SK-N-SH treated with all-trans-retinoic acid at 6 μM for 48 hours (cell line): Measurements from ENCODE around the gene CDK15.

Experiments
- ATAC-seq: fragments of 200-7000 bp; cut with Tn5 transposase; 3 replicates; pipeline ENCODE4 v1.9.1; 2020; ENCODE audit warnings: mild to moderate bottlenecking, moderate library complexity
- ARNTL ChIP-seq: fragments of 450-650 bp; formaldehyde crosslinking; IDR thresholded peaks from 2 replicates; pipeline ENCODE4 v1.5.0; 2020; ENCODE audit warnings: low read depth, mild to moderate bottlenecking, moderate library complexity, borderline replicate concordance
- BACH2 ChIP-seq: fragments of 250-450 bp; sonication (Bioruptor Pico); IDR thresholded peaks from 2 replicates; pipeline ENCODE4 v1.9.0; 2021; ENCODE audit warnings: mild to moderate bottlenecking, borderline replicate concordance
- CREB5 ChIP-seq: fragments of 250-450 bp; sonication (Bioruptor Pico); IDR thresholded peaks from 2 replicates; pipeline ENCODE4 v1.5.1; 2020; ENCODE audit warnings: low read depth, mild to moderate bottlenecking, moderate library complexity
- CSDC2 ChIP-seq: fragments of 250-450 bp; sonication (Bioruptor Pico); IDR thresholded peaks from 2 replicates; pipeline ENCODE4 v1.5.0; 2020; ENCODE audit warnings: mild to moderate bottlenecking, moderate library complexity
- CSRNP3 ChIP-seq: fragments of 250-450 bp; sonication (Bioruptor Pico); IDR thresholded peaks from 2 replicates; pipeline ENCODE4 v1.5.1; 2021; ENCODE audit warnings: mild to moderate bottlenecking, moderate library complexity
- ESRRG ChIP-seq: fragments of 250-450 bp; sonication (Bioruptor Pico); IDR thresholded peaks from 2 replicates; pipeline ENCODE4 v1.6.1; 2021; ENCODE audit warnings: mild to moderate bottlenecking
- GLIS3 ChIP-seq: fragments of 250-450 bp; sonication (Bioruptor Pico); IDR thresholded peaks from 2 replicates; pipeline ENCODE4 v1.5.0; 2020; ENCODE audit warnings: mild to moderate bottlenecking, moderate library complexity
- ISL1 ChIP-seq: fragments of 250-450 bp; sonication (Bioruptor Pico); IDR thresholded peaks from 2 replicates; pipeline ENCODE4 v2.1.2; 2022; ENCODE audit warnings: mild to moderate bottlenecking, moderate library complexity
- OSR1 ChIP-seq: fragments of 250-450 bp; sonication (Bioruptor Pico); IDR thresholded peaks from 2 replicates; pipeline ENCODE4 v1.8.0; 2022; ENCODE audit warnings: moderate library complexity, mild to moderate bottlenecking, inconsistent platforms
- PATZ1 ChIP-seq: fragments of 250-450 bp; sonication (Bioruptor Pico); IDR thresholded peaks from 2 replicates; pipeline ENCODE4 v1.8.0; 2020; ENCODE audit warnings: mild to moderate bottlenecking, moderate library complexity, borderline replicate concordance
- SNAI2 ChIP-seq: fragments of 250-450 bp; sonication (Bioruptor Pico); IDR thresholded peaks from 2 replicates; pipeline ENCODE4 v1.5.0; 2020; ENCODE audit warnings: mild to moderate bottlenecking, moderate library complexity
- TCF4 ChIP-seq: fragments of 250-450 bp; sonication (Bioruptor Pico); IDR thresholded peaks from 2 replicates; pipeline ENCODE4 v1.8.0; 2021; ENCODE audit warnings: mild to moderate bottlenecking, moderate library complexity, borderline replicate concordance
- TOX ChIP-seq: fragments of 250-450 bp; sonication (Bioruptor Pico); IDR thresholded peaks from 2 replicates; pipeline ENCODE4 v1.8.0; 2021; ENCODE audit warnings: mild to moderate bottlenecking, moderate library complexity, borderline replicate concordance
- TSHZ2 ChIP-seq: fragments of 250-450 bp; sonication (Bioruptor Pico); IDR thresholded peaks from 2 replicates; pipeline ENCODE4 v1.5.0; 2020; ENCODE audit warnings: mild to moderate bottlenecking, moderate library complexity
- ZC3H10 ChIP-seq: fragments of 250-450 bp; sonication (Bioruptor Pico); IDR thresholded peaks from 2 replicates; pipeline ENCODE4 v1.5.1; 2021; ENCODE audit warnings: mild to moderate bottlenecking, moderate library complexity
- ZFP3 ChIP-seq: fragments of 250-450 bp; sonication (Bioruptor Pico); IDR thresholded peaks from 2 replicates; pipeline ENCODE4 v1.5.0; 2020; ENCODE audit warnings: mild to moderate bottlenecking, moderate library complexity
- ZFP30 ChIP-seq: fragments of 450-650 bp; formaldehyde crosslinking; IDR thresholded peaks from 2 replicates; pipeline ENCODE4 v1.5.0; 2022; ENCODE audit warnings: mild to moderate bottlenecking, moderate library complexity
- ZNF565 ChIP-seq: fragments of 450-650 bp; formaldehyde crosslinking; conservative IDR thresholded peaks from 2 replicates; pipeline ENCODE4 v1.5.0; 2020; ENCODE audit warnings: low read depth, mild to moderate bottlenecking, moderate library complexity
- TF ChIP-seq, protein P1 (sequence below): fragments of 250-450 bp; sonication (Bioruptor Pico); IDR thresholded peaks from 2 replicates; pipeline ENCODE4 v1.8.0; 2021; ENCODE audit warnings: low read depth, mild to moderate bottlenecking, moderate library complexity, borderline replicate concordance

CDK15 gene

GRCh38 chr2:201871471-201871870 lies 65.1 kb downstream of the CDK15 start (continued):
- TF ChIP-seq PATZ1 = no peak
- no peak for TF ChIP-seq ESRRG (CRISPR knock-in tag)
- TF ChIP-seq SNAI2 (CRISPR knock-in tag) = no peak
- TF ChIP-seq CSRNP3 = no peak
- TF ChIP-seq ISL1 = no peak
- no peak for TF ChIP-seq ZC3H10 (CRISPR knock-in tag)
- no peak for TF ChIP-seq TCF4
- TF ChIP-seq, all 23 proteins: peak for 0

GRCh38 chr2:201872591-201872990 lies 66.3 kb downstream of the CDK15 start:
- ATAC-seq = no peak; the same call in 2 of the 3 replicates
- no peak for TF ChIP-seq PATZ1
- TF ChIP-seq CSRNP3 = no peak
- no peak for TF ChIP-seq GLIS3 (CRISPR knock-in tag)
- no peak for TF ChIP-seq ARNTL (CRISPR knock-in tag)
- TF ChIP-seq SNAI2 (CRISPR knock-in tag) = no peak
- TF ChIP-seq CSDC2 (CRISPR knock-in tag) = no peak
- TF ChIP-seq, protein P1, sequence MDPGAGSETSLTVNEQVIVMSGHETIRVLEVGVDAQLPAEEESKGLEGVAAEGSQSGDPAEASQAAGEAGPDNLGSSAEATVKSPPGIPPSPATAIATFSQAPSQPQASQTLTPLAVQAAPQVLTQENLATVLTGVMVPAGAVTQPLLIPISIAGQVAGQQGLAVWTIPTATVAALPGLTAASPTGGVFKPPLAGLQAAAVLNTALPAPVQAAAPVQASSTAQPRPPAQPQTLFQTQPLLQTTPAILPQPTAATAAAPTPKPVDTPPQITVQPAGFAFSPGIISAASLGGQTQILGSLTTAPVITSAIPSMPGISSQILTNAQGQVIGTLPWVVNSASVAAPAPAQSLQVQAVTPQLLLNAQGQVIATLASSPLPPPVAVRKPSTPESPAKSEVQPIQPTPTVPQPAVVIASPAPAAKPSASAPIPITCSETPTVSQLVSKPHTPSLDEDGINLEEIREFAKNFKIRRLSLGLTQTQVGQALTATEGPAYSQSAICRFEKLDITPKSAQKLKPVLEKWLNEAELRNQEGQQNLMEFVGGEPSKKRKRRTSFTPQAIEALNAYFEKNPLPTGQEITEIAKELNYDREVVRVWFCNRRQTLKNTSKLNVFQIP (CRISPR knock-in tag) = no peak

DNA sequence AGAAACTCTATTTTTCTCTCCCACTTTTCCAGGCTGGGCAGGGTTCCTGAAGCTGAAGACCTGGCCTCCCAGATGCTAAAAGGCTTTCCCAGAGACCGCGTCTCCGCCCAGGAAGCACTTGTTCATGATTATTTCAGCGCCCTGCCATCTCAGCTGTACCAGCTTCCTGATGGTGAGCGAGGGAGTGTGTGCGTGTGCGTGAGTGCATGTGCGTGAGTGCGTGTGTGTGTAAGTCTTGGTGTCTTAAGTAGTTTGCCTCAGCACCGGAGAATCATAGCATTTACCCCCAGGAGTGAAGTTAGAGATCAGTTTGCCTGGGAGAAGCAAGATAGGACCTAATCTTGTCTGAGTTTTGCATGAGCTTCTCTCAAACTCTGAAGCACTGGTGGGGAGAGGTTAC lies 73.7 kb downstream of the CDK15 start:
- TF ChIP-seq ZNF565 (CRISPR knock-in tag) = no peak
- TF ChIP-seq PATZ1 = no peak
- TF ChIP-seq OSR1 (CRISPR knock-in tag) = no peak
- TF ChIP-seq BACH2 (CRISPR knock-in tag) = no peak
- TF ChIP-seq CSRNP3 = no peak
- TF ChIP-seq ZFP3 (CRISPR knock-in tag) = no peak
- TF ChIP-seq CSDC2 (CRISPR knock-in tag) = no peak
- no peak for TF ChIP-seq ARNTL (CRISPR knock-in tag)
- TF ChIP-seq CREB5 (CRISPR knock-in tag) = no peak
- TF ChIP-seq SNAI2 (CRISPR knock-in tag) = no peak
- no peak for TF ChIP-seq TSHZ2 (CRISPR knock-in tag)
- TF ChIP-seq TOX (CRISPR knock-in tag) = no peak
- no peak for TF ChIP-seq ZFP30 (CRISPR knock-in tag)
- no peak for TF ChIP-seq ESRRG (CRISPR knock-in tag)
- ATAC-seq = no peak
